Endodermal cell (in vitro differentiated cells): ENCODE results near the gene NDRG2. TPM values are rescaled to one million over a fixed set of nuclear protein-coding genes. Genes with fewer than 3 reads are reported as not detected.

Source experiments
- DNase-seq: peaks from one replicate; pipeline ENCODE4 v3.0.0-alpha.2; 2017
- H3K27ac ChIP-seq: 2 replicates; pipeline ENCODE4 v1.5.1; 2013; ENCODE audit warnings: mild to moderate bottlenecking, low read depth, low read length, moderate library complexity
- H3K27me3 ChIP-seq: 2 replicates; pipeline ENCODE4 v1.6.1; 2013; ENCODE audit warnings: mild to moderate bottlenecking, low read length, moderate library complexity; ENCODE audit not compliant: insufficient read depth, control insufficient read depth, poor library complexity, severe bottlenecking
- H3K36me3 ChIP-seq: 2 replicates; pipeline ENCODE4 v1.7.0; 2013; ENCODE audit warnings: mild to moderate bottlenecking, low read length, moderate library complexity; ENCODE audit not compliant: control insufficient read depth, insufficient read depth
- H3K4me1 ChIP-seq: one replicate; pipeline ENCODE4 v1.7.0; 2013; ENCODE audit warnings: low read length; ENCODE audit not compliant: control insufficient read depth, insufficient read depth
- H3K4me3 ChIP-seq: 2 replicates; pipeline ENCODE4 v1.5.1; 2013; ENCODE audit warnings: mild to moderate bottlenecking, low read length, moderate library complexity
- H3K9ac ChIP-seq: 2 replicates; pipeline ENCODE4 v1.6.1; 2013; ENCODE audit warnings: mild to moderate bottlenecking, low read length, moderate library complexity; ENCODE audit not compliant: poor library complexity, severe bottlenecking; ENCODE audit errors: extremely low read depth
- H3K9me3 ChIP-seq: 2 replicates; pipeline ENCODE4 v1.6.1; 2013; ENCODE audit warnings: mild to moderate bottlenecking, low read length, moderate library complexity; ENCODE audit not compliant: control insufficient read depth
- H3K27ac Mint-ChIP-seq: 2 replicates; pipeline ENCODE4 v1.8.0; 2020; ENCODE audit warnings: mixed read lengths
- H3K27me3 Mint-ChIP-seq: 2 replicates; pipeline ENCODE4 v1.8.0; 2021; ENCODE audit warnings: mild to moderate bottlenecking, mixed read lengths; ENCODE audit not compliant: insufficient read depth
- H3K36me3 Mint-ChIP-seq: 2 replicates; pipeline ENCODE4 v1.8.0; 2020; ENCODE audit warnings: low read depth, mixed read lengths
- H3K4me1 Mint-ChIP-seq: 2 replicates; pipeline ENCODE4 v1.8.0; 2020; ENCODE audit warnings: mixed read lengths
- H3K4me3 Mint-ChIP-seq: 2 replicates; pipeline ENCODE4 v1.8.0; 2020; ENCODE audit warnings: mild to moderate bottlenecking, moderate library complexity, mixed read lengths
- H3K9me3 Mint-ChIP-seq: 2 replicates; pipeline ENCODE4 v1.8.0; 2020; ENCODE audit warnings: mild to moderate bottlenecking, mixed read lengths
- CTCF ChIP-seq: fragments of 200-600 bp; sonication (generic); conservative IDR thresholded peaks from 2 replicates; pipeline ENCODE4 v1.5.0; 2021; ENCODE audit warnings: antibody characterized with exemption, mild to moderate bottlenecking
- WGBS, 2 experiments: methylation state at CpG; one replicate each; pipeline versions ENCODE4 v1.1.5 to v1.1.7; 2013; ENCODE audit warnings: missing lambda C conversion rate in 2 of 2, mixed read lengths in 1 of 2; ENCODE audit not compliant: insufficient coverage in 1 of 2, insufficient read length in 1 of 2; 5-methylcytosine and 5-hydroxymethylcytosine counted together
- total RNA-seq, 2 donors: library from RNA; stranded (reverse); fragmentation: NEBNext Ultra II Directional in 1 of 2; extraction: Animal tissue kit (Norgen Biotek cat#: 25700) in 1 of 2; gene quantifications; 2 replicates in 1 of 2; 3 replicates in 1 of 2; pipeline ENCODE4 v1.2.1, GENCODE V29; 2021

NDRG2 gene
- total RNA-seq, 2 donors from 2014 or later: 46.3 to 52.8 TPM

GRCh38 chr14:20997564-20997963, 27.3 kb downstream of the NDRG2 start:
- no peak overlapping the region for H3K9ac ChIP-seq
- WGBS, 2 experiments: 93% methylated on average over 5 of the region's 6 CpGs
- H3K4me3 ChIP-seq: no peak overlapping the region
- peaks cover 49% of the 10 kb centered on the region for H3K36me3 ChIP-seq
- H3K27me3 ChIP-seq: no peaks in the 10 kb centered on the region
- Mint-ChIP-seq H3K9me3 (no peaks in the 10 kb centered on the region), H3K27me3 (no peaks in the 10 kb centered on the region), H3K4me1 (peaks cover 25% of the 10 kb centered on the region), H3K27ac (no peak overlapping the region), H3K4me3 (no peak overlapping the region), H3K36me3 (peaks cover 36% of the 10 kb centered on the region)
- no peak overlapping the region for H3K27ac ChIP-seq
- TF ChIP-seq CTCF: no peak
- peaks cover 4% of the 10 kb centered on the region for H3K4me1 ChIP-seq
- DNase-seq: peak; percentile 22
- H3K9me3 ChIP-seq: no peaks in the 10 kb centered on the region

GRCh38 chr14:20997115-20997514, 27.7 kb downstream of the NDRG2 start:
- Histone ChIP-seq H3K4me3 (no peak overlapping the region), H3K27ac (no peak overlapping the region), H3K27me3 (no peaks in the 10 kb centered on the region), H3K9ac (no peak overlapping the region), H3K9me3 (no peaks in the 10 kb centered on the region), H3K4me1 (peaks cover 4% of the 10 kb centered on the region), H3K36me3 (peaks cover 53% of the 10 kb centered on the region)
- no peak overlapping the region for H3K4me3 Mint-ChIP-seq
- WGBS, 2 experiments: 84 to 90% methylated on average over 2 to 3 of the region's 4 CpGs
- H3K27me3 Mint-ChIP-seq: no peaks in the 10 kb centered on the region
- DNase-seq: no peak
- no peak overlapping the region for H3K27ac Mint-ChIP-seq
- H3K4me1 Mint-ChIP-seq: peaks cover 21% of the 10 kb centered on the region
- H3K36me3 Mint-ChIP-seq: peaks cover 41% of the 10 kb centered on the region
- no peaks in the 10 kb centered on the region for H3K9me3 Mint-ChIP-seq
- no peak for TF ChIP-seq CTCF

GRCh38 chr14:20996521-20996920, 28.3 kb downstream of the NDRG2 start:
- Histone ChIP-seq H3K4me1 (peaks cover 4% of the 10 kb centered on the region), H3K36me3 (peaks cover 59% of the 10 kb centered on the region), H3K4me3 (no peak overlapping the region), H3K27ac (no peak overlapping the region), H3K9me3 (no peaks in the 10 kb centered on the region), H3K9ac (no peak overlapping the region), H3K27me3 (no peaks in the 10 kb centered on the region)
- peak; percentile 35 for DNase-seq
- Mint-ChIP-seq H3K27ac (no peak overlapping the region), H3K9me3 (no peaks in the 10 kb centered on the region), H3K36me3 (peaks cover 44% of the 10 kb centered on the region), H3K4me3 (no peak overlapping the region), H3K4me1 (peaks cover 16% of the 10 kb centered on the region), H3K27me3 (no peaks in the 10 kb centered on the region)
- no peak for TF ChIP-seq CTCF
- 96 to 97% methylated on average over 10 to 14 of the region's 14 CpGs for WGBS, 2 experiments
